Measurements from ENCODE around the gene RAD21L1.
A peak's percentile ranks its signal among the peaks of the same experiment; 100 is the strongest.
"Not testable (repeated sequence)": the region's sequence is repeated elsewhere in the genome, so short reads cannot be mapped to it uniquely, and the experiment has no call there.

RAD21L1 gene

GRCh38 chr20:1199964-1200363 is 25.9 kb upstream of the RAD21L1 start:
- no peak for DNase-seq

- no peak for DNase-seq
These were observed 22.9 kb upstream of the RAD21L1 start, which contains the start of gene C20orf202 for GRCh38 chr20:1202762-1203504. C20orf202 (plus strand) TSS chr20:1203454; CDS start chr20:1203586, 132 bp downstream.

- DNase-seq, result no peak
These were observed 22.2 kb upstream of the RAD21L1 start for GRCh38 chr20:1203630-1204029.

- no peak for DNase-seq
These were observed 21.7 kb upstream of the RAD21L1 start for GRCh38 chr20:1204113-1204512.

GRCh38 chr20:1204576-1204975 is 21.3 kb upstream of the RAD21L1 start:
- no peak for DNase-seq

- DNase-seq, result no peak
These were observed 20.0 kb upstream of the RAD21L1 start for GRCh38 chr20:1205802-1206201.

GRCh38 chr20:1206366-1207148 is 19.3 kb upstream of the RAD21L1 start:
- no peak for DNase-seq

- DNase-seq, result no peak
These were observed 18.5 kb upstream of the RAD21L1 start for GRCh38 chr20:1207293-1207878.

GRCh38 chr20:1209447-1210387 is 16.1 kb upstream of the RAD21L1 start:
- no peak for DNase-seq

- DNase-seq, result no peak
These were observed 15.3 kb upstream of the RAD21L1 start for GRCh38 chr20:1210501-1210900.

- no peak for DNase-seq
These were observed 13.8 kb upstream of the RAD21L1 start for GRCh38 chr20:1212023-1212422.

GRCh38 chr20:1212607-1213396 is 13.0 kb upstream of the RAD21L1 start:
- peak; percentile 37 for DNase-seq

GRCh38 chr20:1214838-1215261 is 11.0 kb upstream of the RAD21L1 start:
- DNase-seq, result no peak

GRCh38 chr20:1215386-1216170 is 10.3 kb upstream of the RAD21L1 start:
- no peak for DNase-seq

GRCh38 chr20:1216527-1217427 is 9.1 kb upstream of the RAD21L1 start:
- not testable (repeated sequence) for DNase-seq

GRCh38 chr20:1222750-1223149 is 3.1 kb upstream of the RAD21L1 start:
- DNase-seq, result not testable (repeated sequence)

GRCh38 chr20:1224205-1224890 is 1.5 kb upstream of the RAD21L1 start:
- DNase-seq, result no peak

- DNase-seq, result no peak
These were observed 521 bp upstream of the RAD21L1 start for GRCh38 chr20:1225263-1225782.

- DNase-seq, result no peak
These were observed 3.7 kb downstream of the RAD21L1 start for GRCh38 chr20:1229541-1229940.
